Lower lobe of right lung (tissue), 2 donors: ENCODE measurements around the gene SSBP2. TPM values are rescaled to one million over a fixed set of nuclear protein-coding genes. Genes with fewer than 3 reads are reported as not detected.
"Not testable (repeated sequence)": the region's sequence is repeated elsewhere in the genome, so short reads cannot be mapped to it uniquely, and the experiment has no call there.

Experiments
- ATAC-seq, 2 donors: fragments of 200-7000 bp; cut with Tn5 transposase; one replicate each; pipeline ENCODE4 v1.9.1; 2020 to 2022; ENCODE audit warnings: mild to moderate bottlenecking in 2 of 2, moderate library complexity in 2 of 2
- DNase-seq: peaks from one replicate; pipeline ENCODE4 v3.0.0-alpha.2; 2020
- H3K27ac ChIP-seq: fragments of 200-600 bp; one replicate; pipeline ENCODE4 v1.8.0; 2022
- H3K27me3 ChIP-seq: fragments of 200-600 bp; one replicate; pipeline ENCODE4 v1.8.0; 2022; ENCODE audit warnings: low read depth
- H3K36me3 ChIP-seq: fragments of 200-600 bp; one replicate; pipeline ENCODE4 v1.8.0; 2022; ENCODE audit warnings: mild to moderate bottlenecking
- H3K4me1 ChIP-seq: fragments of 200-600 bp; one replicate; pipeline ENCODE4 v1.8.0; 2022
- H3K4me3 ChIP-seq: fragments of 200-600 bp; one replicate; pipeline ENCODE4 v1.8.0; 2022; ENCODE audit warnings: mild to moderate bottlenecking
- H3K9me3 ChIP-seq: fragments of 200-600 bp; one replicate; pipeline ENCODE4 v1.8.0; 2022
- CTCF ChIP-seq: fragments of 200-600 bp; IDR thresholded peaks from one replicate; pipeline ENCODE4 v1.8.0; 2022; ENCODE audit warnings: antibody characterized with exemption, mild to moderate bottlenecking
- intact Hi-C: fragments of 100-400 bp; cut with DNase I; formaldehyde crosslinking; loops from one replicate; pipeline ENCODE4 v1.11.0; 2022
- total RNA-seq: library from RNA; stranded (reverse); fragmentation: NEBNext Ultra II Directional; extraction: Animal tissue kit (Norgen Biotek cat#: 25700); gene quantifications from one replicate; pipeline ENCODE4 v1.2.1, GENCODE V29; 2021
- donor health status: DM: no; HTN: yes; CAD: no; lungs with severe emphysema.

SSBP2 gene
- total RNA-seq, 1 donor from 2014 or later: 41.1 TPM

GRCh38 chr5:81717226-81717625, 33.7 kb downstream of the SSBP2 start:
- Histone ChIP-seq H3K9me3 (no peaks in the 10 kb centered on the region), H3K36me3 (no peaks in the 10 kb centered on the region), H3K4me3 (no peak overlapping the region), H3K4me1 (peaks cover 22% of the 10 kb centered on the region), H3K27ac (no peak overlapping the region), H3K27me3 (no peaks in the 10 kb centered on the region)
- ATAC-seq (no peak), DNase-seq (no peak)
- intact Hi-C loops: no loop called here
- TF ChIP-seq CTCF: no peak

- H3K9me3 ChIP-seq, ATAC-seq, DNase-seq, H3K4me3 ChIP-seq, H3K36me3 ChIP-seq, H3K27ac ChIP-seq, intact Hi-C loops, H3K27me3 ChIP-seq: not testable (repeated sequence)
- peaks cover 19% of the 10 kb centered on the region for H3K4me1 ChIP-seq
Observed at GRCh38 chr5:81714076-81714475, 36.8 kb downstream of the SSBP2 start.

GRCh38 chr5:81708889-81709288, 42.0 kb downstream of the SSBP2 start:
- H3K36me3 ChIP-seq: no peaks in the 10 kb centered on the region
- no peak overlapping the region for H3K27ac ChIP-seq
- H3K9me3 ChIP-seq: no peaks in the 10 kb centered on the region
- intact Hi-C loops: no loop called here
- H3K4me3 ChIP-seq: no peak overlapping the region
- H3K4me1 ChIP-seq: no peaks in the 10 kb centered on the region
- no peak for TF ChIP-seq CTCF
- H3K27me3 ChIP-seq: no peaks in the 10 kb centered on the region
- ATAC-seq (no peak), DNase-seq (no peak)

GRCh38 chr5:81703840-81704239, 47.1 kb downstream of the SSBP2 start:
- TF ChIP-seq CTCF: no peak
- Histone ChIP-seq H3K9me3 (peaks cover 10% of the 10 kb centered on the region), H3K4me3 (no peak overlapping the region), H3K4me1 (no peaks in the 10 kb centered on the region), H3K27me3 (no peaks in the 10 kb centered on the region), H3K27ac (no peak overlapping the region), H3K36me3 (no peaks in the 10 kb centered on the region)
- ATAC-seq (no peak), DNase-seq (no peak)
- intact Hi-C loops: no loop called here

GRCh38 chr5:81700166-81700565, 50.7 kb downstream of the SSBP2 start:
- ATAC-seq (no peak), DNase-seq (no peak)
- H3K27me3 ChIP-seq: no peaks in the 10 kb centered on the region
- H3K27ac ChIP-seq: no peak overlapping the region
- H3K9me3 ChIP-seq: peaks cover 10% of the 10 kb centered on the region
- H3K4me3 ChIP-seq: no peak overlapping the region
- TF ChIP-seq CTCF: no peak
- H3K36me3 ChIP-seq: no peaks in the 10 kb centered on the region
- intact Hi-C loops: no loop called here
- no peaks in the 10 kb centered on the region for H3K4me1 ChIP-seq

- H3K36me3 ChIP-seq: no peaks in the 10 kb centered on the region
- ATAC-seq (no peak), DNase-seq (no peak)
- H3K9me3 ChIP-seq: peaks cover 10% of the 10 kb centered on the region
- H3K27ac ChIP-seq: no peak overlapping the region
- H3K27me3 ChIP-seq: no peaks in the 10 kb centered on the region
- no peak overlapping the region for H3K4me3 ChIP-seq
- intact Hi-C loops: no loop called here
- H3K4me1 ChIP-seq: no peaks in the 10 kb centered on the region
- TF ChIP-seq CTCF: no peak
Observed at GRCh38 chr5:81698813-81699212, 52.1 kb downstream of the SSBP2 start.
